DND-41 (cell line): ENCODE measurements around the gene CALN1.

Experiments
- CTCF ChIP-seq: IDR thresholded peaks from 2 replicates; pipeline ENCODE4 v1.5.1; 2012; ENCODE audit warnings: borderline replicate concordance, low read length, moderate library complexity, mild to moderate bottlenecking; ENCODE audit not compliant: poor library complexity, severe bottlenecking; ENCODE audit errors: extremely low read depth
- EZH2 ChIP-seq: IDR thresholded peaks from 3 replicates; pipeline ENCODE4 v1.6.1; 2012; ENCODE audit warnings: borderline replicate concordance, low read depth, mild to moderate bottlenecking, moderate library complexity, low read length, inconsistent platforms; ENCODE audit not compliant: severe bottlenecking

GRCh38 chr7:72019436-72019835 lies 392.7 kb downstream of the CALN1 start:
- TF ChIP-seq CTCF (no peak), EZH2 (no peak)
